GM23338 (cell line): ENCODE measurements around the gene COL26A1. TPM values are rescaled to one million over a fixed set of nuclear protein-coding genes. Genes with fewer than 3 reads are reported as not detected.

ENCODE experiments used
- ATAC-seq: fragments of 200-7000 bp; cut with Tn5 transposase; 3 replicates; pipeline ENCODE4 v1.9.1; 2020
- DNase-seq: peaks from one replicate; pipeline ENCODE4 v3.0.0-alpha.2; 2015; ENCODE audit warnings: low spot score
- H2AFZ ChIP-seq: fragments of 200-600 bp; sonication (generic); 2 replicates; pipeline ENCODE4 v1.8.0; 2016; ENCODE audit warnings: antibody characterized with exemption, mild to moderate bottlenecking, moderate library complexity
- H3F3A ChIP-seq: fragments of 200-600 bp; sonication (generic); replicated peaks from 2 replicates; pipeline ENCODE4 v1.8.0; 2017; ENCODE audit warnings: antibody characterized with exemption, mixed run types, low read depth
- H3K27ac ChIP-seq: fragments of 200-600 bp; sonication (generic); 2 replicates; pipeline ENCODE4 v1.6.1; 2016; ENCODE audit warnings: low read depth
- H3K27me3 ChIP-seq: fragments of 200-600 bp; sonication (generic); 2 replicates; pipeline ENCODE4 v1.8.0; 2016; ENCODE audit warnings: mild to moderate bottlenecking, mixed run types, moderate library complexity; ENCODE audit not compliant: insufficient read depth
- H3K36me3 ChIP-seq: fragments of 200-600 bp; sonication (generic); 2 replicates; pipeline ENCODE4 v1.8.0; 2016; ENCODE audit warnings: mild to moderate bottlenecking; ENCODE audit not compliant: insufficient read depth
- H3K4me1 ChIP-seq: fragments of 200-600 bp; sonication (generic); 2 replicates; pipeline ENCODE4 v1.8.0; 2016; ENCODE audit warnings: mild to moderate bottlenecking, moderate library complexity; ENCODE audit not compliant: insufficient read depth
- H3K4me2 ChIP-seq: fragments of 200-600 bp; sonication (generic); 2 replicates; pipeline ENCODE4 v1.7.1; 2017; ENCODE audit warnings: mixed run types
- H3K4me3 ChIP-seq: fragments of 200-600 bp; sonication (generic); 2 replicates; pipeline ENCODE4 v1.6.1; 2016; ENCODE audit warnings: mixed run types
- H3K79me2 ChIP-seq: fragments of 200-600 bp; sonication (generic); replicated peaks from 2 replicates; pipeline ENCODE4 v1.8.0; 2017; ENCODE audit warnings: mild to moderate bottlenecking; ENCODE audit not compliant: insufficient read depth
- H3K9me2 ChIP-seq: fragments of 200-600 bp; sonication (generic); 2 replicates; pipeline ENCODE4 v1.8.0; 2017; ENCODE audit not compliant: insufficient read depth
- H4K20me1 ChIP-seq: fragments of 200-600 bp; sonication (generic); replicated peaks from 2 replicates; pipeline ENCODE4 v1.8.0; 2017; ENCODE audit warnings: mild to moderate bottlenecking; ENCODE audit not compliant: insufficient read depth
- H3K27ac Mint-ChIP-seq: 2 replicates; pipeline ENCODE4 v1.8.0; 2020; ENCODE audit warnings: inconsistent platforms, mild to moderate bottlenecking, moderate library complexity, mixed read lengths
- H3K27me3 Mint-ChIP-seq: 3 replicates; pipeline ENCODE4 v1.8.0; 2022; ENCODE audit warnings: low read depth, mild to moderate bottlenecking, moderate library complexity, mixed read lengths, inconsistent platforms; ENCODE audit not compliant: insufficient read depth, poor library complexity
- H3K36me3 Mint-ChIP-seq: 3 replicates; pipeline ENCODE4 v1.8.0; 2021; ENCODE audit warnings: low read depth, mild to moderate bottlenecking, inconsistent platforms, moderate library complexity, mixed read lengths
- H3K4me1 Mint-ChIP-seq: 3 replicates; pipeline ENCODE4 v1.8.0; 2020; ENCODE audit warnings: mild to moderate bottlenecking, inconsistent platforms, mixed read lengths
- H3K4me3 Mint-ChIP-seq: 3 replicates; pipeline ENCODE4 v1.8.0; 2021; ENCODE audit warnings: moderate library complexity, mild to moderate bottlenecking, inconsistent platforms, mixed read lengths
- H3K9me3 Mint-ChIP-seq: 3 replicates; pipeline ENCODE4 v1.8.0; 2020; ENCODE audit warnings: moderate library complexity, mild to moderate bottlenecking, inconsistent platforms, mixed read lengths
- CREB1 ChIP-seq: fragments of 250-450 bp; sonication (Bioruptor Pico); IDR thresholded peaks from 2 replicates; pipeline ENCODE4 v1.5.0; 2020; ENCODE audit warnings: low read depth, mild to moderate bottlenecking, moderate library complexity
- CTCF ChIP-seq, 2 experiments: fragments of 200-600 bp in 1 of 2; sonication (generic) in 1 of 2; conservative IDR thresholded peaks; 2 replicates each; pipeline versions ENCODE4 v1.5.1 to v1.6.1; 2016 to 2017; ENCODE audit warnings: antibody characterized with exemption in 2 of 2, low read depth in 2 of 2, mild to moderate bottlenecking in 2 of 2, moderate library complexity in 1 of 2
- ETS1 ChIP-seq: IDR thresholded peaks from 2 replicates; pipeline ENCODE4 v1.6.1; 2016; ENCODE audit warnings: antibody characterized with exemption
- EZH2 ChIP-seq: fragments of 200-600 bp; sonication (generic); IDR thresholded peaks from one replicate; pipeline ENCODE4 v1.8.0; 2017; ENCODE audit warnings: antibody characterized with exemption, mild to moderate bottlenecking, low read depth; ENCODE audit not compliant: unreplicated experiment
- EZH2phosphoT487 ChIP-seq: fragments of 200-600 bp; sonication (generic); IDR thresholded peaks from one replicate; pipeline ENCODE4 v1.8.1; 2018; ENCODE audit warnings: antibody characterized with exemption; ENCODE audit not compliant: unreplicated experiment
- JUNB ChIP-seq: IDR thresholded peaks from one replicate; pipeline ENCODE4 v1.6.1; 2016; ENCODE audit warnings: antibody characterized with exemption; ENCODE audit not compliant: unreplicated experiment
- NANOG ChIP-seq: IDR thresholded peaks from 2 replicates; pipeline ENCODE4 v1.6.1; 2016; ENCODE audit warnings: antibody characterized with exemption, borderline replicate concordance
- POLR2AphosphoS5 ChIP-seq: IDR thresholded peaks from 2 replicates; pipeline ENCODE4 v1.6.1; 2016; ENCODE audit warnings: antibody characterized with exemption, low read depth
- REST ChIP-seq: IDR thresholded peaks from one replicate; pipeline ENCODE4 v1.6.1; 2018; ENCODE audit warnings: antibody characterized with exemption; ENCODE audit not compliant: unreplicated experiment
- STAT1 ChIP-seq: IDR thresholded peaks from one replicate; pipeline ENCODE4 v1.6.1; 2016; ENCODE audit warnings: antibody characterized with exemption; ENCODE audit not compliant: unreplicated experiment
- ZNF114 ChIP-seq: fragments of 250-450 bp; sonication (Bioruptor Pico); IDR thresholded peaks from 2 replicates; pipeline ENCODE4 v1.5.0; 2020; ENCODE audit warnings: mild to moderate bottlenecking, moderate library complexity
- ZNF331 ChIP-seq: fragments of 250-450 bp; sonication (Bioruptor Pico); IDR thresholded peaks from 2 replicates; pipeline ENCODE4 v1.5.0; 2020; ENCODE audit warnings: low read depth, mild to moderate bottlenecking, moderate library complexity
- ZNF462 ChIP-seq: fragments of 250-450 bp; sonication (Bioruptor Pico); IDR thresholded peaks from 2 replicates; pipeline ENCODE4 v1.5.0; 2020; ENCODE audit warnings: mild to moderate bottlenecking, moderate library complexity
- polyA plus RNA-seq: library from polyadenylated mRNA; unstranded; fragments of >200 nt; fragmentation: Nextera tagmentation; extraction: Ambion mirVana; gene quantifications from 2 replicates; pipeline ENCODE4 v1.2.1, GENCODE V29; 2016
- total RNA-seq: library from RNA; depleted of rRNA; stranded (reverse); fragments of >200 nt; shearing (Covaris generic); gene quantifications from 2 replicates; pipeline ENCODE4 v1.2.3, GENCODE V29; 2014

The COL26A1 gene
- total and polyA plus RNA-seq, 2 experiments from 2014 or later: 17.8 to 55.0 TPM

GRCh38 chr7:101511965-101512364 lies 149.3 kb downstream of the COL26A1 start:
- Mint-ChIP-seq H3K36me3 (peaks cover 3% of the 10 kb centered on the region; the same call in 1 of the 3 replicates), H3K4me1 (peaks cover 20% of the 10 kb centered on the region), H3K27ac (no peak overlapping the region), H3K9me3 (no peaks in the 10 kb centered on the region), H3K27me3 (peaks cover 16% of the 10 kb centered on the region), H3K4me3 (no peak overlapping the region)
- Histone ChIP-seq H3F3A (no peaks in the 10 kb centered on the region), H3K27ac (no peak overlapping the region), H3K4me3 (no peak overlapping the region), H3K27me3 (no peaks in the 10 kb centered on the region), H4K20me1 (peaks cover 4% of the 10 kb centered on the region; the same call in 1 of the 2 replicates), H3K4me2 (no peak overlapping the region), H3K36me3 (no peaks in the 10 kb centered on the region), H3K79me2 (no peaks in the 10 kb centered on the region), H2AFZ (no peak overlapping the region), H3K9me2 (no peaks in the 10 kb centered on the region), H3K4me1 (peaks cover 5% of the 10 kb centered on the region; the same call in 1 of the 2 replicates)
- ATAC-seq: no peak
- DNase-seq: no peak
- TF ChIP-seq ETS1 (no peak), CREB1 (no peak), ZNF331 (no peak), STAT1 (no peak), CTCF (conservative IDR thresholded peaks at IDR 0.05; ENCODE audit: low read depth in 2 of 2) (no peak), JUNB (no peak), EZH2phosphoT487 (no peak), ZNF114 (CRISPR knock-in tag) (no peak), POLR2AphosphoS5 (no peak), EZH2 (no peak), NANOG (no peak), ZNF462 (CRISPR knock-in tag) (no peak), REST (no peak)
